Right ventricle myocardium inferior (tissue), 1 donor: ENCODE results near the gene MUC5B. TPM values are rescaled to one million over a fixed set of nuclear protein-coding genes. Genes with fewer than 3 reads are reported as not detected.
"Not testable (repeated sequence)": the region's sequence is repeated elsewhere in the genome, so short reads cannot be mapped to it uniquely, and the experiment has no call there.

Experiments used
- ATAC-seq: fragments of 200-7000 bp; cut with Tn5 transposase; one replicate; pipeline ENCODE4 v1.9.1; 2020; ENCODE audit warnings: mild to moderate bottlenecking, moderate library complexity
- DNase-seq: peaks from one replicate; pipeline ENCODE4 v3.0.0; 2021; ENCODE audit errors: missing footprints
- intact Hi-C: fragments of 100-400 bp; cut with DNase I; formaldehyde crosslinking; loops from one replicate; pipeline ENCODE4 v1.11.0; 2022
- total RNA-seq: library from RNA; stranded (reverse); fragmentation: NEBNext Ultra II Directional; extraction: Animal tissue kit (Norgen Biotek cat#: 25700); gene quantifications from one replicate; pipeline ENCODE4 v1.2.1, GENCODE V29; 2021
- donor health status: DM: no; HTN: yes; CAD: no; lungs with severe emphysema.

The MUC5B gene
- total RNA-seq, 1 donor from 2014 or later = not detected

- ATAC-seq, DNase-seq, intact Hi-C loops: not testable (repeated sequence)
These were observed 38.7 kb upstream of the MUC5B start for GRCh38 chr11:1184139-1184538.

- DNase-seq, ATAC-seq, intact Hi-C loops: not testable (repeated sequence)
These were observed 34.3 kb upstream of the MUC5B start for GRCh38 chr11:1188451-1189130.

GRCh38 chr11:1189816-1190215 lies 33.0 kb upstream of the MUC5B start:
- intact Hi-C loops, ATAC-seq: not testable (repeated sequence)
- DNase-seq = peak; percentile 56

- DNase-seq, intact Hi-C loops: not testable (repeated sequence)
These were observed 30.9 kb upstream of the MUC5B start for GRCh38 chr11:1191786-1192470.

GRCh38 chr11:1192741-1193325 lies 30.0 kb upstream of the MUC5B start:
- intact Hi-C loops = no loop called here
- DNase-seq (no peak), ATAC-seq (no peak)

More at GRCh38 chr11:1191786-1192470, 30.9 kb upstream of the MUC5B start:
- ATAC-seq = not testable (repeated sequence)

GRCh38 chr11:1193326-1194230 lies 29.3 kb upstream of the MUC5B start:
- ATAC-seq (no peak), DNase-seq (peak; percentile 61)
- intact Hi-C loops = no loop called here

GRCh38 chr11:1194231-1194976 lies 28.5 kb upstream of the MUC5B start:
- ATAC-seq (no peak), DNase-seq (peak; percentile 63)
- intact Hi-C loops = no loop called here

GRCh38 chr11:1194977-1195681 lies 27.7 kb upstream of the MUC5B start:
- peak; percentile 62 for DNase-seq
- no peak for ATAC-seq
- intact Hi-C loops = no loop called here

- DNase-seq = peak; percentile 69
- intact Hi-C loops = no loop called here
- ATAC-seq = no peak
These were observed 27.0 kb upstream of the MUC5B start for GRCh38 chr11:1195682-1196515.

GRCh38 chr11:1196516-1197391 lies 26.1 kb upstream of the MUC5B start:
- intact Hi-C loops = no loop called here
- DNase-seq = no peak
- no peak for ATAC-seq

GRCh38 chr11:1197431-1197885 lies 25.4 kb upstream of the MUC5B start:
- intact Hi-C loops = no loop called here
- DNase-seq = peak; percentile 65

GRCh38 chr11:1197886-1198560 lies 24.8 kb upstream of the MUC5B start:
- no peak for ATAC-seq
- DNase-seq = peak; percentile 53
- intact Hi-C loops = no loop called here

More at GRCh38 chr11:1197431-1197885, 25.4 kb upstream of the MUC5B start:
- ATAC-seq = no peak

GRCh38 chr11:1198561-1199240 lies 24.2 kb upstream of the MUC5B start:
- ATAC-seq (no peak), DNase-seq (no peak)
- intact Hi-C loops = no loop called here

- intact Hi-C loops = no loop called here
- DNase-seq (no peak), ATAC-seq (no peak)
These were observed 23.6 kb upstream of the MUC5B start for GRCh38 chr11:1199241-1199750.
